Measurements from ENCODE around the gene PHPT1.
"Not testable (repeated sequence)": the region's sequence is repeated elsewhere in the genome, so short reads cannot be mapped to it uniquely, and the experiment has no call there.

PHPT1 gene

DNA sequence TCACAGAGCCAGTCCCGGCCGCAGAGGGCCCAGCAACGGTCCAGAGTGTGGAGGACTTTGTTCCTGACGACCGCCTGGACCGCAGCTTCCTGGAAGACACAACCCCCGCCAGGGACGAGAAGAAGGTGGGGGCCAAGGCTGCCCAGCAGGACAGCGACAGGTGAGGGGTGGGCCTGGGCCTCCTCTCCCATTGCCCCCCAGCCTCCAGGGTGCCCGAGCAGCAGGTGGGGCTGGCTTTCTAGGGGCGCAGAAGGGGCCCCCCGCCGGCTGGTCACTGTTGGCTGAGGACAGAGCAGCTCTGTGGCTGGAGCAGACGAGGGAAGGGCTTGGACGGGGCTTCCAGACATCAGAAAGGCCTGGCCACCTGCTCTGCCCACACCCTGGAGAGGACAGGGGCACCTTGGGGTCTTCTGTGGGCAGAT lies 11.3 kb upstream of the PHPT1 start:
- not testable (repeated sequence) for DNase-seq

DNA sequence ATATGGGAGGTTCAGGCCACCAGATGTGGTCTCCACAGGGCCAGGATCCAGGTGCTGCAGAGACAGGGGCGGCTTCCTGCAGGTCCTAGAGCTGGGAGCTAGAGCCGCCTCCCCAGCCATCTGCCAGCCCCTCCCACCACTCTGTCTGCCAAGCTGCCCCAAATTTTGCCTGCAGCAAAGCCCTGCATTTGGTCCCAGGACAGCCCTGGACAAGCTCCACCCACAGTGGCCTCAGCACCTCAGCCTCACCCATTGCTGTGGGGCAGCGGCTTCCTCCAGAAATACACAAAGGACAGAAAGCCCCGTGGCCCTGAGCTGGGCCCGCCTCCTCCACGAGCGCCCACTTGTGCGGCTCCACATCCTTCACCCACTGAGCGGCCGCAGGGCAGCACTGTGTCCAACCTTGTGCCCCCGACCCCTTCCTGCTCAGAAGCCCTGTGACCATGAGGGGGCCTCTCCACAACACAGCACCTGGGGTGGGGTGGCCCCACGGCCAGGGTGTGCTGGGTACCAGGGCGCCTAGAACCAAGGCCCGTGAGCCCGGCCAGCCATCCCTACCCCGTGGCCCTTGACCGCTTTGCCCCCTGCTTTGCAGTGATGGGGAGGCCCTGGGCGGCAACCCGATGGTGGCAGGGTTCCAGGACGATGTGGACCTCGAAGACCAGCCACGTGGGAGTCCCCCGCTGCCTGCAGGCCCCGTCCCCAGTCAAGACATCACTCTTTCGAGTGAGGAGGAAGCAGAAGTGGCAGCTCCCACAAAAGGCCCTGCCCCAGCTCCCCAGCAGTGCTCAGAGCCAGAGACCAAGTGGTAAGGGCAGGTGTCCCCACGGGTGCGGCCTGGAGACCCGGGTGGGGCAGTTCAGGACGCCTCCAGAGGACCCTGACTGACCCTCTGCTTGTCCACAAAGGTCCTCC lies 10.6 kb upstream of the PHPT1 start:
- DNase-seq = no peak

DNA sequence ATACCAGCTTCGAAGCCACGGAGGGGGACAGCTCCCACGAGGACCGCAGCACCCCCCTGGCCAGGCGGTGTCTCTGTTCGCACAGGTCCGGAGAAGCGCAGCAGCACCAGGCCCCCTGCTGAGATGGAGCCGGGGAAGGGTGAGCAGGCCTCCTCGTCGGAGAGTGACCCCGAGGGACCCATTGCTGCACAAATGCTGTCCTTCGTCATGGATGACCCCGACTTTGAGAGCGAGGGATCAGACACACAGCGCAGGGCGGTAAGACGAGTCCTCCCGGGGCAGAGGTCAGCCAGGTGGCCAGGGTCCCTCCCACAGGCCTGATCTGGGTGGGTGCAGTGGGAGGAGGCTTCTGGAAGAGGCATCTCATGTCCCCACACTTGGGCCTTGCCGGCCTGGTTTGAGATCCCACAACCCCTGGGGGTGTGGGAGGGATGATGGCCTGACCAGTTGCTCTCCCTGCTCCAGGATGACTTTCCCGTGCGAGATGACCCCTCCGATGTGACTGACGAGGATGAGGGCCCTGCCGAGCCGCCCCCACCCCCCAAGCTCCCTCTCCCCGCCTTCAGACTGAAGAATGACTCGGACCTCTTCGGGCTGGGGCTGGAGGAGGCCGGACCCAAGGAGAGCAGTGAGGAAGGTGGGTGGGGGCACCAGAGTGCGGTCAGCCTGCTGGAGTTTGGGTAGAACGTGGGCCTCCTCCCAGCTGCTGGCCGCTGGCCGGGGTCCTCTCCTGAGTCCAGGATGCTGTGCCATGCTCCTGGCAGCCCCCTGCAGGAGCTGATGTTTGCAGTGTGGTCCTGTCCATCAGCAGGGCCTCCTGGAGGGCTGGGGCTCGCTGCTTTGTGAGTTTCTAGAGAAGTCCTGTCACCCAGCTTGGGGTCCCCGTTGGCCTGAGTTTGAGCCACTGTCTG lies 9.7 kb upstream of the PHPT1 start:
- no peak for DNase-seq

DNA sequence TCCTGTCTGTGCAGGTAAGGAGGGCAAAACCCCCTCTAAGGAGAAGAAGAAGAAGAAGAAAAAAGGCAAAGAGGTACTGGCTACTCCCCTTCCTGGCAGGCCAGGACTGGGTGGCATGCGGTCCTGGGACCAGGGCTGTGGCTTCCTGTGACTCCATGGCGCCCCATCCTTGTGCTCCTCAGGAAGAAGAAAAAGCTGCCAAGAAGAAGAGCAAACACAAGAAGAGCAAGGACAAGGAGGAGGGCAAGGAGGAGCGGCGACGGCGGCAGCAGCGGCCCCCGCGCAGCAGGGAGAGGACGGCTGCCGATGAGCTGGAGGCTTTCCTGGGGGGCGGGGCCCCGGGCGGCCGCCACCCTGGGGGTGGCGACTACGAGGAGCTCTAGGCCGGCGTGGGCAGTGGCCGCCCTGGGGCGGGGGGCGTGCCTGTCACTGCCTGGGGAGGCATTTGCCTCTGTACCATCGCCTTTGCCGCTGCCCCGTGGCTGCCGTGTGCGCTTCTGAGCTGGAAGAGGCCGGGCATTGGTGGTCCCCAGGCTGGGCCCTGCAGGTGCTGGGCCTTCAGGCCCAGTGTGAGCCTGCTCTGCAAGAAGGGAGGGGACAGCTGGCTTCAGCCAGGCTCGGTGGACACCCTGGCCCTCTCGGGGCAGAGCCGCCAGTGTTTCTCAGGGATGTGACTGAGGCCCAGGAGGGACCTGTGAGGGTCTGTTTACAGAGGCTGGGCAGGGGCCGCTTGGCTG lies 8.9 kb upstream of the PHPT1 start:
- DNase-seq = no peak

DNA sequence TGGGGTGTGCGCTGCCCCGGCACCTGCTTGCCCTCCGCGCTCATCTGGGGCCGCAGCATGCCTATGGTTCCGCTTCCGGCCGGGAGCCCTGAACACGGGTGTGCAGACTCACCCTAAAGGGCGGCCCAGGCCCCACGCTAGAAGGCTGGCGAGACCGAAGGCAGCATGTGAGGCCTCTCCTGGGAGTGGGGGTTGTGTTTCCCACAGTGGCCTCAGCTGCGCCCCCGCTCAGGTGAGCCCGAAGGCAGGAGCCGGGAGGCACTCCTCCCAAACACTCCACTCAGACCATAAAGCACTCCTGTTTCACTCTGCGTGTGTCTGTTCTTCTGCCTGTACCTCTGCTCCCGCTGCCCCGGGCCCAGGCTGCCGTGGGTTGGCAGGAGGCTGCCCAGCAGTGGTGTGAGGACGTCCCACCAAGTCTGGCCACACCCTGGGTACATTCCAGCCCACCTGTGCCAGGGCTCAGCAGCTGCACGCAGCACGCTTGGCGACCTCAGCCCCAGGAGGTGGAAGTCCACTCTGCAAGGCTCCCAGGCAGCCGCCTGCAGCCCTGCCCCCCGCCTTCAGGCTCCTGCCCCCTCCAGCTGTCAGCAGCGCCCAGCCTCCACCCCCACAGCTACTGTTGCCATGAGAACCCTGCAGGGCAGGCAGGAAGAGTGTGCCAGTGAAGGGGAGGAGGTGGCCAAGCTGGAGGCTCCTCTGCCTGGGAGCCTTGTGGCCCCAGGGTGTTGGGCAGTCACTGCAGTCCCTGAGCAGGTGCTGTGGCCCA lies 8.1 kb upstream of the PHPT1 start:
- peak; percentile 85 for DNase-seq

DNA sequence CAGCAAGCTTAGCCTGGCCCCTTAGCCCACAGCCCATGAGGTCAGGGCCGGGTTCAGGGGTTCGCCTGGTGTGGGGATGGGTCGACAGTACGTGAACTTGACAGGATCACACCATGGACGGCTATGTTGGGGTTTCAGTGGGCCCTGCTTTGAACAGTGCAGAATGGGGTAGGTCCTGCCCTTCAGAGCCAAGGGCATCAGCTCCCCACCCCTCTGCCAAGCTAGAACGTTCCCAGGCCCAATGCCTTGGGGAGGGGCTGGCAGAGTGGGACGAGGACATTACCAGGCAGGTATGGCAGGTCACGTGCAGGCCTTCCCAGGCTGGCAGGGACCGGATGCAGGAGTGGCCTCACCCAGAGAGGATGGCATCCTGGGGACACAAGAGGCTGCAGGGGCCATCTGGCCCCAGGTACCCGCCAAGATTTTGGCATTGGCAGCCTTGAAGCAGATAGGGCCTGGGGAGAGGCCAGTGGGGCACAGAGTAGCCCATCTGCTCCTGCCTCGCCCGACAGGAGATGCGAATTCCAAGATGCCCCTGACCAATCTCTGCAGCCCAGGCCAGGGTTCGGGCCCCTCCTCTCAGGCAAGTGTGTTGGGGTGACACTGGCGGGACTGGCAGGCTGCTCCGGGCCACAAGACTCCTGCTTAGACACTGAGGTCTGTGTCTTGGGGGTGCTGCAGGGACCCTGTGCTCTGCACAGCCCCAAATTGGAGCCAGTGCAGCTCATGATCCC lies 7.4 kb upstream of the PHPT1 start:
- not testable (repeated sequence) for DNase-seq

DNA sequence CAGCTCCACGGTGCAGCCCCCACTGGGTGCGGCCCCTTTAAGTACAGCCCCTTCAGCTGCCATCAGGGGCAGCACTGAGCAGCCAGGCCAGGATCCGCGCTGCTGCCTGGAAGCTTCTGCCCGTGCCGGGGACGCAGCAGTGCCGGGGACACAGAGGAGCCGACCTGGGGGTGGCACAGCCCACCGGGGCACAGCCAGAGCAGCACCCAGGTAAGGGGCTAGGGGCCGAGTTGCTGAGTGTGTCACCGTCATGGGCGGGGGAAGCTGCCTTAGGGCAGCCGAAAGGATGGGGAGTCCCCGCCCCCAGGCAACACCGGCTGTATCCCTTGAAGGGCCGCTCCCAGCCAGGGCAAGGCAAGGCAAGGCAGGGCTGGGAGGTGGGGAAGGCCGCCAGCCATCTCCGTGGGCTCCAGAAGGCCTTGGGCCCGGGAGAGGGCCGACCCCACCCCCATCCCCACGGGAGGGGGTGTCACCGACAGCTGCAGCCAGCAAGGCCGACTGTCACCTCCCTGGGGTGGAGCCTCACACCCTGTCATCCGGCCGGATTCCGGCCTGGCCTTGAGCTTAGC lies 6.7 kb upstream of the PHPT1 start, which contains the start of gene AJM1:
AJM1 (plus strand) TSS at position 99 of the 569 bp plus-strand sequence. CDS start 1,937 bp downstream, outside the sequence.
- peak; percentile 61 for DNase-seq

DNA sequence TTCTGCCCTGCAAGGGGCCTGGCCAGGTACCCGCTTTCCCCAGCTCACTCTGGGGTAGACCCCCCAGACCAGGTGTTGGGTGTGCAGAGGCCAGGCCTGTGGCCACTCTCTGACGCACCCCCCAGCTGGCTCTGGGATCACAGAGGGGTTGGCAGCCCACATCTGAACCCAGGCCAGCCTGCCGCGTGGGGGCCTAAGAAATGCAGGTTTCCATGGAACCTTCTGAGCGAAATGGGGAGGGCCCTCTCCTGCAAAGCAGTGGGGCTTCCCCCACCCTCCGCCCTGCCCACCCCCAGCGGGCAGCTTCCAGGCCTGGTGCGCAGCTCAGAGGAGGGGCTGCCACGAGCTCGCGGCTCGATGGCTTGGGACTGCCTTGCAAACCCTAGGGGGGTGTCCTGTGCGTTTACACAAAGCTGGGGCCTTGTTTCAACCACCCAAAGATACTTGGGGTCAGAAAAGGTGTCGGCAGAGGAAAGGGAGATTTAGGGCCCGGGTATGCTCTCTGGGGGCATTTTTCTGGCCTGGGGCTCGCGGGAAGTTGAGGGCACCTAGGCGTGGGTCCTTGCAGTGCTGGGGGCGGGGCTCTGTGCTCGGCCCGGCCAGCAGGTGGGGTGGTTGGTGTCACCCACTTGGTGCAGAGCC lies 5.9 kb upstream of the PHPT1 start:
- not testable (repeated sequence) for DNase-seq

DNA sequence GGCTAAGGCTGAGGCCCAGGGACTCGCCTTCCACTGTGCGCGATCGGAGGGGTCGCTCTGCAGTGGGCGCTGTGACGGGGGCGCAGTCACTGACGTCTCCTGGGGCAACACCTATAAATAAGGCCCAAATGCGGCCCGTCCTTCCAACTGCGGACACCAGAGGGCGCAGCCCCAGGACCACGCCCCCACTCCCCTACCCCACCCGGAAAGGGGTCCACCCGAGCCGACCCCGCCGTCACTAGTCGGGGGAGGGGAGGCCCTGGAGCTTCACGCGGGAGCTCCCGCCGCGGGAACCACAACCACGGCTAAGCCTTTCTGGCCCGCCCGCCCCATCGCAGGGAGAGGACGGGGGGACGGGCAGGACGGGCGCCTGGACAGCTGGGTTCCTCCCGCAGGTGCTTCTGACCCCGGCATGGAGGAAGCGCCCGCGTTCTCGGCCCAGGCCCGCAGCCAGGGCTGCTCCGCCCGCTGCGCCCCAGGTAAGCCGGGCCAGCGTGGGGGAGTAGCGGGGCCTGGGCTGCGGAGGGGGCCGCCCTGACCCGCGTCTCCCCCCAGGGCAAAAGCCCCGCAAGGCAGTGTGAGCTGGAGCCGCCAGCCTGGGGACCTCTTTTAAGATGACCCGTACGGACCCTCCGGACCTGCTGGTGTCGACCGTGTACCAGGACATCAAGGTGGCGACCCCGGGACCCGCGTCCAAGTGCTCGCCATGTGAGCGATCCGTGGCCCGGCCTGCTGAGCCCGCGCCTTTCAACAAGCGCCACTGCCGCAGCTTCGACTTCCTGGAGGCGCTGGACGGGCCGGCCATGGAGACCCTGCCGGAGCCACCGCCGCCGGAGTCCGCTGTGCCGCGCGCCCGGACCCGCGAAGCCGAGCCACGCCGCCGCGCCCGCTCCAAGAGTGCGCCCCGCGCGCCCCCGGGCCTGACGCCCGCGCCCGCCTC lies 5.1 kb upstream of the PHPT1 start:
- peak; percentile 38 for DNase-seq

DNA sequence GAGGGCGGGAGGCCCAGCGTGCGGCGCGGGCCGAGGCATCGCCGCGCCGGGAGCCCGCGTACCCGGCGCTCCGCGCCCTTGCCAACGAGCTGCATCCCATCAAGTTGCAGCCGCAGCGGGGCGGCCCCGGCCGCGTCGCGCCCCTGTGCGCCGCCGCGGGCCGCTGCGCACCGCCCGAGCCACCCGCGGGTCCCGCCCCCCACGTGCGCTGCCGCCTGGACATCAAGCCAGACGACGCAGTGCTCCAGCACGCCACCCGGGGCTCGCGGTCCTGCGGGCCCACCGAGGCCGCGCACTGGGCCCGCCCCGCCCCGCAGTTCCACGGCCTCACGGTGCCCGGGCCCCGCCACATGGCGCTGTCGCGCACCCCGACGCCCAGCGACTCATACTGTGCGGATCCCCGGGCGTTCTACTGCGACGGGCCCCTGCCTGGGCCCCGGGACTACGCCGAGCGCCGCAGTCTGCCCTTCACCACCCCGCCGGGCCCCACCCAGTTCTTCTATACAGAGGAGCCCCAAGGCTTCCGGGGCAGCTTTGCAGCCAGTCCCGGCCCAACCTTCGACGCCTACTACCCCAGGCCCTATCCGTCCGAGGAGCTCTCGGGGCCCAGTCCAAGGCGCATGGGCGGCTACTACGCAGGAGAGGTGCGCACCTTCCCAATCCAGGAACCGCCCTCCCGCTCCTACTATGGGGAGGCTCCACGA lies 4.3 kb upstream of the PHPT1 start:
- DNase-seq = no peak

DNA sequence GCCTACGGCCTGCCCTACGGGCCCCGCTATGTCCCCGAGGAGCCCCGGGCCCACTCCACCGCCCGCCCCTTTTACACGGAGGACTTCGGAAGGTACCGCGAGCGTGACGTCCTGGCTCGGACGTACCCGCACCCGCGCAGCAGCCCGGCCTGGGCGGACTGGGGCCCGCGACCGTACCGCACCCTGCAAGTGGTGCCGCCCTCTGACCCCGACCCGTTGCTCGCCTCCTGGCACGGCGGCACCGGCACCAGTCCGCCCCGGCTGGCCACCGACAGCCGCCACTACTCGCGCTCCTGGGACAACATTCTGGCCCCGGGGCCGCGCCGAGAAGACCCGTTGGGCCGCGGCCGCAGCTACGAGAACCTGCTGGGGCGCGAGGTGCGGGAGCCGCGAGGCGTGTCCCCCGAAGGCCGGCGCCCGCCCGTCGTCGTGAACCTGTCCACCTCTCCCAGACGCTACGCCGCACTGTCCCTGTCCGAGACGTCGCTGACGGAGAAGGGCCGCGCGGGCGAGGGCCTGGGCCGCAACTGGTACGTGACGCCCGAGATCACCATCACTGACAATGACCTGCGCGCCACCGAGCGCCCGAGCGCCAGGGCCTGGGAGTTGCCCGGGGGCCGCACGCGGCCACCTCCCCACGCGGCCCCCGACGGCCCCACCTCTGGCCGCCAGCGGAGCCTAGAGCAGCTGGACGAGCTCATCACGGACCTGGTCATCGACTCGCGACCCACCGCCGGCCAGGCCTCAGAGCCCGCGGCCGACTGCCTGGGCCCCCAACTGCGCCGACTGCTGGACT lies 3.5 kb upstream of the PHPT1 start:
- no peak for DNase-seq

DNA sequence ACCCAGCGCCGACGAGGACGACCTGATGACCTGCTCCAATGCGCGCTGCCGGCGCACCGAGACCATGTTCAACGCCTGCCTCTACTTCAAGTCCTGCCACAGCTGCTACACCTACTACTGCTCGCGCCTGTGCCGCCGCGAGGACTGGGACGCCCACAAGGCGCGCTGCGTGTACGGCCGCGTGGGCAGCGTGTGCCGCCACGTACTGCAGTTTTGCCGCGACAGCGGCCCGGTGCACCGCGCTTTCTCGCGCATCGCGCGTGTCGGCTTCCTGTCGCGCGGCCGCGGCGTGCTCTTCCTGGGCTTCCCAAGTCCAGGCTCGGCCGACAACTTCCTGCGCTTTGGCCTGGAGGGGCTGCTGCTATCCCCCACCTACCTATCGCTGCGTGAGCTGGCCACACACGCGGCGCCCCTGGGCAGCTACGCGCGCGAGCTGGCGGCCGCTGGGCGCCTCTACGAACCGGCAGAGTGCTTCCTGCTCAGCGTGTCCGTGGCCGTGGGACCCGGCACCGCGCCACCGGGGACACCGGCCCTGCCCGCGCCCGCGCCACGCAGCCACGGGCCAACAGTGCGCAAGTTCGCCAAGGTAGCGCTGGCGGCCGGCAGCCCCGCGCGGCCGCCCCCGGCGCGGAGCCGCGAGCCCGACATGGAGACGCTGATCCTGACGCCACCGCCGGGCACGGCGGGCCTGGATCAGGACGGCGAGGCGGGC lies 2.7 kb upstream of the PHPT1 start:
- DNase-seq = no peak

DNA sequence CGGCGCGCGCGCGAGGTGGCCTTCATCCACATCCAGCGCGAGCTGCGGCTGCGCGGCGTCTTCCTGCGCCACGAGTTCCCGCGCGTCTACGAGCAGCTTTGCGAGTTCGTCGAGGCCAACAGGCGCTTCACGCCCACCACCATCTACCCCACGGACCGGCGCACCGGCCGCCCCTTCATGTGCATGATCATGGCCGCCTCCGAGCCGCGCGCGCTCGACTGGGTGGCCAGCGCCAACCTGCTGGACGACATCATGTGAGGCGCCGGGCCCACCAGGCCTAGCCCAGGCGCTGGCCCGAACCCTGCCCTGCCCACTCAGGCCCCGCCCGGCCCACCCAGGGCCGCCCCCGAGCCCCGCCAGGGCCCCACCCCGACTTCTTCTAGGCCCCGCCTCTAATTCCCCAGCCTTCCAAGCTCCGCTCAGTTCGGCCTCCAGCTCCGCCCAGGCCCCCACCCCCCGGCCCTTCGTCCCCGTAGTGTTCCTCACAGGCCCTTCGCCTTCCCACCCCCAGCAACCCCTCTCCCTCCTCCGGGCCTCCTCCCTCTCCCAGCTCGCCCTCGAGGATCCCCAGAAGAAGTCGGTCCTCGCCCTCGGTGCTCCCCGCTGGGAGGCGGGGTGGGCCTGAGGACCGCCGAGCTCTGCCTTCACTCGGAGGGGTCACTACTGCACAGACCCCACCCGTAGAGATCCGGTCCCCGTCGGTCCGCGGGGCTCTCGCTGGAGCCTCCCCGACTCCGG lies 2.0 kb upstream of the PHPT1 start:
- peak; percentile 81 for DNase-seq

DNA sequence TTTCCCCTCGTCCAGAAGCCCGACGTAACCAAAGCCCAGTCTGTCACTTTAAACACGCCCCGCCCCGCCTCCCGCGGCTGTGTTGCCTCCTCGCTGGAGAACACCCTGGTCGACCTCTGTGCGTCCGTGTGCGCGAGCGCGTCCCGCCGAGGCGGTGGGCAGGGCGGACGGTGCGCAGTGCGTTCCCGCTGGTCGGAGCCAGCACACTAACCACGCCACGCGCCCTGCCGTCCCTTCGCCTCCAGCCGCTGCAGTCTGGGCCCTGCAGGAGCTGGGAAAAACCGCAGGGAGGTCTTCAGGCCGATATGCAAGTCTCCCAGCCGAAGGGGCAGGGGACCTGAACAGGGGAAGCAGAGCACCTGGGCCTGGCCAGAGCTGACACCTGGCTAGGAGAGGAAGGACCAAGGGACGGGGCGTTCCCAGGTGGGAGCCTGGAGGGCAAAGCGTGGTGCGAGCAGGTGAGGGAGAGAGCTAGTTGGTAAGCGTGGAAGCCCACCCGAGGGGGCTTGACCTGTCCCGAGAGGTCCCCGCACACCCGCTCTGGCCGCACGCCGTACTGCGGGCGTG lies 1.3 kb upstream of the PHPT1 start:
- peak; percentile 79 for DNase-seq

DNA sequence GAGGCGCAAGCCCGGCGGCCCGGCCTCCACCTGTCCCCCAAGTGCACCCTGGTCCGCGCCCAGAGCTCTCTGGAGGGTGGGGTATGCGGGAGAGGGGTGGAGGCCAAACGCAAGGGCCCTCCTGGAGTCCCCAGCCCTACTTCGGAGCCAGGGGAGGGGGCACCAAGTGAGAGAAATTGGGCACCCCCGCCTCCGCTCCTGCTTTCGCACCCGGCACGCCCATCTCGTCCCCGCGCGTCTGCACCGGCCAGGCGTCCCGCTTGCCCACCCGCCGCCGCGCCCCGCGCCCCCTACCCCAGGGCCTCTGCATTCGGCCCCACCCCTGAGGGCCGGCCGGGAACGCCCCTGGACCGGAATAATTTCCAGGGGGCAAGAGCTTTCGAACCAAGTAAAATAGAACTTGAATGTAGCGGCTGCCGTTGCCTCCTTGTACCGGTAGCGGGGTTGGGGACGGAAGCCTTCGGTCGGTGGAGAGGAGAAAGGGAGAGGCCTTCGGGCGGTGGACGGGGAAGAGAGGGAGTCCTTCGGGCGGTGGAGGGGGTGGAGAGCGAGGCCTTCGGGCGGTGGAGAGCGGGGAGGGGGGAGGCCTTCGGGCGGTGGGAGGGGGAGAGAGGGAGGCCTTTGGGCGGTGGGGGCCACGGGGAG lies 694 bp upstream of the PHPT1 start:
- peak; percentile 75 for DNase-seq
